ENCODE measurements around the gene PMVK.

GRCh38 chr1:154945160-154945961 lies 8.8 kb upstream of the PMVK start:
- TF ChIP-seq POLR2AphosphoS5 (IDR thresholded peaks at IDR 0.05; ENCODE audit: low read depth, low read length), result no peak
- no peak for TF ChIP-seq POLR2A (IDR thresholded peaks at IDR 0.05; ENCODE audit: low read depth, low read length)
